Gastrocnemius medialis (tissue), 4 donors: ENCODE results near the gene SCN8A. TPM values are rescaled to one million over a fixed set of nuclear protein-coding genes. Genes with fewer than 3 reads are reported as not detected.

Source experiments
- ATAC-seq, 2 donors: fragments of 150-250 bp; one replicate each; pipeline ENCODE4 v1.9.1; 2016
- DNase-seq, 2 donors: peaks; one replicate each; pipeline ENCODE4 v3.0.0-alpha.2; 2019
- H3K27ac ChIP-seq, 4 donors: fragments of 200-600 bp; sonication (generic); 1 replicate in 1 of 4; 2 replicates in 3 of 4; pipeline ENCODE4 v1.5.1; 2016 to 2018; ENCODE audit warnings: mild to moderate bottlenecking in 2 of 4, moderate library complexity in 1 of 4
- H3K27me3 ChIP-seq, 3 donors: fragments of 200-600 bp; sonication (generic) in 2 of 3; 1 replicate in 1 of 3; 2 replicates in 2 of 3; pipeline versions ENCODE4 v1.5.1 to v1.6.0; 2016 to 2019; ENCODE audit warnings: mild to moderate bottlenecking in 1 of 3, moderate library complexity in 1 of 3
- H3K36me3 ChIP-seq, 2 donors: fragments of 200-600 bp; sonication (generic) in 1 of 2; one replicate each; pipeline ENCODE4 v1.5.1; 2017 to 2018
- H3K4me1 ChIP-seq, 2 donors: fragments of 200-600 bp; sonication (generic) in 1 of 2; one replicate each; pipeline ENCODE4 v1.5.1; 2016 to 2017; ENCODE audit warnings: mild to moderate bottlenecking in 2 of 2
- H3K4me3 ChIP-seq, 4 donors: fragments of 200-600 bp; sonication (generic) in 3 of 4; 1 replicate in 1 of 4; 2 replicates in 3 of 4; pipeline ENCODE4 v1.5.1; 2016 to 2019; ENCODE audit warnings: mild to moderate bottlenecking in 2 of 4
- H3K9me3 ChIP-seq, 3 donors: fragments of 200-600 bp; sonication (generic) in 2 of 3; 1 replicate in 1 of 3; 2 replicates in 2 of 3; pipeline ENCODE4 v1.5.1; 2016 to 2019
- POLR2A ChIP-seq, 2 donors: fragments of 450-650 bp; IDR thresholded peaks; one replicate each; pipeline ENCODE4 v1.6.1; 2017; ENCODE audit warnings: antibody characterized with exemption in 2 of 2, mild to moderate bottlenecking in 2 of 2, moderate library complexity in 2 of 2
- in situ Hi-C, 4 donors: fragments of 200-750 bp; cut with MboI; loops; one replicate each; pipeline versions ENCODE4 v1.15.0 to v1.8.0; 2017; ENCODE audit warnings: low sequenced_read_pairs in 4 of 4
- intact Hi-C: fragments of 100-400 bp; cut with DNase I; formaldehyde crosslinking; loops from one replicate; pipeline ENCODE4 v1.15.1; 2023; ENCODE audit warnings: low total_unique reads
- total RNA-seq, 4 donors: library from RNA; depleted of rRNA; stranded (reverse); fragments of >200 nt; gene quantifications; one replicate each; pipeline versions ENCODE4 v1.1.0 to v1.2.3, GENCODE V29; 2016
- TF ChIP-seq, protein P1 (sequence below), 5 experiments: fragments of 450-650 bp in 3 of 5; fragments of 200-600 bp in 2 of 5; sonication (generic) in 2 of 5; IDR thresholded peaks in 4 of 5; conservative IDR thresholded peaks in 1 of 5; 1 replicate in 4 of 5; 2 replicates in 1 of 5; pipeline ENCODE4 v1.5.1; 2016 to 2019; ENCODE audit warnings: antibody characterized with exemption in 5 of 5, mild to moderate bottlenecking in 3 of 5, moderate library complexity in 3 of 5

The SCN8A gene
- total RNA-seq, 4 donors from 2014 or later, result 0.05 to 0.29 TPM; not detected in 2

DNA sequence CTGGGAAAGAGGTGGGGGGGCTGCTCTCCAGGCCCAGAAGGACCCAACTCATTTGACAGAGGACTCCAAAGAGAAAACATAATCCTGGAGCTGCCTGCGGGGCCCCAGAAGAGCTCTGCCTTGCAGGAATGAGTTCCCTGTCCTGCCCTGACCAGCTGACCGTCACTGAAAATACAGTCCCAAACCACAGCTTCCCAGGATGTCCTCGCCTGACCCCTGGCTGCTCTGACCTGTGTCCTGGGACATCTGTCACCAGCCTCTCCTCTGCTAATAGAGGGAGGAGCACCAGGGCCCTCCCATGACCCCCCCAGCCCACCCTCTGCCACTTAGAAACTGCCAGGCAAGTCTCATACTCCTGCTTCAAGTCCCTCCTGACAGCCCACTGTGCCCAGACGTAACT is 247.7 kb downstream of the SCN8A start:
- intact Hi-C loops (no loop called here), in situ Hi-C loops (no loop called here)
- ATAC-seq, result peak in 1 of 2 donors; percentile 46
- no peaks in the 10 kb centered on the region for H3K36me3 ChIP-seq
- TF ChIP-seq, protein P1, sequence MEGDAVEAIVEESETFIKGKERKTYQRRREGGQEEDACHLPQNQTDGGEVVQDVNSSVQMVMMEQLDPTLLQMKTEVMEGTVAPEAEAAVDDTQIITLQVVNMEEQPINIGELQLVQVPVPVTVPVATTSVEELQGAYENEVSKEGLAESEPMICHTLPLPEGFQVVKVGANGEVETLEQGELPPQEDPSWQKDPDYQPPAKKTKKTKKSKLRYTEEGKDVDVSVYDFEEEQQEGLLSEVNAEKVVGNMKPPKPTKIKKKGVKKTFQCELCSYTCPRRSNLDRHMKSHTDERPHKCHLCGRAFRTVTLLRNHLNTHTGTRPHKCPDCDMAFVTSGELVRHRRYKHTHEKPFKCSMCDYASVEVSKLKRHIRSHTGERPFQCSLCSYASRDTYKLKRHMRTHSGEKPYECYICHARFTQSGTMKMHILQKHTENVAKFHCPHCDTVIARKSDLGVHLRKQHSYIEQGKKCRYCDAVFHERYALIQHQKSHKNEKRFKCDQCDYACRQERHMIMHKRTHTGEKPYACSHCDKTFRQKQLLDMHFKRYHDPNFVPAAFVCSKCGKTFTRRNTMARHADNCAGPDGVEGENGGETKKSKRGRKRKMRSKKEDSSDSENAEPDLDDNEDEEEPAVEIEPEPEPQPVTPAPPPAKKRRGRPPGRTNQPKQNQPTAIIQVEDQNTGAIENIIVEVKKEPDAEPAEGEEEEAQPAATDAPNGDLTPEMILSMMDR (IDR thresholded peaks at IDR 0.05 in 4 of 5, conservative IDR thresholded peaks at IDR 0.05 in 1 of 5), result no peak
- no peak for TF ChIP-seq POLR2A (IDR thresholded peaks at IDR 0.05)
- no peaks in the 10 kb centered on the region for H3K4me1 ChIP-seq
- no peak for DNase-seq
- no peak overlapping the region for H3K4me3 ChIP-seq
- H3K27ac ChIP-seq, result no peak overlapping the region
- peaks cover 0 to 6% (median 3%) of the 10 kb centered on the region in 3 donors for H3K27me3 ChIP-seq
- no peaks in the 10 kb centered on the region for H3K9me3 ChIP-seq

DNA sequence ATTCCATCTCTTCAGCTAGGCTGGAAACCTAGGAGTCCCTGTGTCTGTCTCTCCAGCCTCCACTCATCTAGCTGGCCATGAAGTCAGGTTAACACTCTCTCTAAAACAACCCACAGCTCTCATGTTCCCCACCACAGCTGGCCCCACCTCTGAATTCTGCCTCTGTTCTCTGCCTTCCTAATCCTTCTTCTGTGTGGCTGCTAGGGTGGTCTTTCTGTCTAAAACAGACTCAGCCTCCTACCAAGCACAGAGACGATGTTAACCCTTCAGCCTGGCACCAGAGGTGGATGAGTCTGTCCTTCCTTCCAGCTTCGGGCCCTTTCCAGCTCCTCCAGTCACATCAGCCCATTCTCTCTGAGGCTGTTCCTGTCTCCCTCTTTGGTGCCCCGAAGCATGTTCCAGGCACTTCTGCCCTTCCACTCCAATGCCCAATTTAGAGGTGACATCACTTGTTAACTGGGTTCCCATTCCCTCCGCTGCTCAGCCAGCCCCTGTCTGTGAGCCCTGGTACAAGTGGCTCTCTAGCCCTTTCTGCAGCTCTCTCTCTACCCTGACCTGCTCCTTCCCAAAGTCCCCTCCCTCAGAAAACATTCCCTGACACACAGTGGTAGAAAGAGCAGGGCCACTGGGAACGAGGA is 248.4 kb downstream of the SCN8A start:
- Histone ChIP-seq H3K4me3 (no peak overlapping the region), H3K9me3 (no peaks in the 10 kb centered on the region), H3K4me1 (no peaks in the 10 kb centered on the region), H3K27ac (no peak overlapping the region), H3K36me3 (no peaks in the 10 kb centered on the region), H3K27me3 (peaks cover 0 to 9% (median 6%) of the 10 kb centered on the region in 3 donors)
- in situ Hi-C loops, result no loop called here
- DNase-seq (no peak), ATAC-seq (no peak)
- intact Hi-C loops, result no loop called here
- no peak for TF ChIP-seq POLR2A (IDR thresholded peaks at IDR 0.05)
- TF ChIP-seq, protein P1 (IDR thresholded peaks at IDR 0.05 in 4 of 5, conservative IDR thresholded peaks at IDR 0.05 in 1 of 5), result no peak

DNA sequence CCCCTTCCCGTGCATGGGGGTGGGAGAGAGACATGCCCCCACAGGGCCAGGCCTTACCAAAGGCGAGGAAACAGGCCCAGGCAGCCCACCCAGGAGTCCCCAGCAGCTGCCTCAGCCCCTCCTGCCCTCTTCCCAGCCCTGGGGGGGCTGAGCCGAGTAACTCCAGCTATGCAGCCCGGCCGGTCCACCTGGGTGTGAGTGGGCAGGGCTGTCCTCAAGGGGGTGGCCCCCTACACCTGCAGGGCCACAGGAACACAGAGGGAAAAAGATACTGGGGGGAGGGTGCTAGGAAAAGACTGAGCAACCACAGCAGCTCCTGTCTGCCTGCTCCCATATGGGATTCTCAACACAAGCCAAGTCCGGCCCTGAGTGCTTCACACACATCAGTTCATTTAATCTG is 249.9 kb downstream of the SCN8A start:
- in situ Hi-C loops, result no loop called here
- intact Hi-C loops, result no loop called here
- no peaks in the 10 kb centered on the region for H3K4me1 ChIP-seq
- DNase-seq, result no peak
- no peaks in the 10 kb centered on the region for H3K36me3 ChIP-seq
- H3K9me3 ChIP-seq, result no peaks in the 10 kb centered on the region
- H3K27me3 ChIP-seq, result peaks cover 11 to 19% (median 16%) of the 10 kb centered on the region in 3 donors
- TF ChIP-seq, protein P1 (IDR thresholded peaks at IDR 0.05 in 4 of 5, conservative IDR thresholded peaks at IDR 0.05 in 1 of 5), result no peak
- TF ChIP-seq POLR2A (IDR thresholded peaks at IDR 0.05), result no peak
- H3K4me3 ChIP-seq, result no peak overlapping the region
- H3K27ac ChIP-seq, result no peak overlapping the region
- ATAC-seq, result no peak

DNA sequence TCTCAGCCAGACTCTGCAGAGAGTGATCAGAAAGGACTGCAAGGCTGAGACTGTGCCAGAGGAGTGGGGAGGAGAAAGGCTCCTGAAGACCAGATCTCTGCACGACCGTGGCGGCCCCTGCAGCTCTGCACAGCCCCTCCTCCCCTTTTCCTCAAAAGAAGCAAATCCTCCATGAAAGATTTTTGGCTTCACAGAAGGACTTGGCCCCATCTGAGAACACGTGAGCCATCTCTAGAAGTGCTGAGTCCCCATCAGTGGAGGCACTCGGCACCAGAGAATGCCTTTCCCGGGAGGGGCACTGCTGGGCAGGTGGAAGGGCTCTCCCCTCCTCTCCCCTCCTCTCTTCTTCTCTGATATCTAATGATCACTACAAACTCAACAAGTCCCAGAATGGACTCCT is 250.7 kb downstream of the SCN8A start:
- ATAC-seq (no peak), DNase-seq (no peak)
- TF ChIP-seq POLR2A (IDR thresholded peaks at IDR 0.05), result no peak
- TF ChIP-seq, protein P1 (IDR thresholded peaks at IDR 0.05 in 4 of 5, conservative IDR thresholded peaks at IDR 0.05 in 1 of 5), result no peak
- Histone ChIP-seq H3K27ac (no peak overlapping the region), H3K4me3 (no peak overlapping the region), H3K9me3 (no peaks in the 10 kb centered on the region), H3K27me3 (peaks cover 19 to 27% (median 19%) of the 10 kb centered on the region in 3 donors), H3K4me1 (peaks cover 0 to 4% of the 10 kb centered on the region in 2 donors), H3K36me3 (no peaks in the 10 kb centered on the region)
- intact Hi-C loops (no loop called here), in situ Hi-C loops (no loop called here)

DNA sequence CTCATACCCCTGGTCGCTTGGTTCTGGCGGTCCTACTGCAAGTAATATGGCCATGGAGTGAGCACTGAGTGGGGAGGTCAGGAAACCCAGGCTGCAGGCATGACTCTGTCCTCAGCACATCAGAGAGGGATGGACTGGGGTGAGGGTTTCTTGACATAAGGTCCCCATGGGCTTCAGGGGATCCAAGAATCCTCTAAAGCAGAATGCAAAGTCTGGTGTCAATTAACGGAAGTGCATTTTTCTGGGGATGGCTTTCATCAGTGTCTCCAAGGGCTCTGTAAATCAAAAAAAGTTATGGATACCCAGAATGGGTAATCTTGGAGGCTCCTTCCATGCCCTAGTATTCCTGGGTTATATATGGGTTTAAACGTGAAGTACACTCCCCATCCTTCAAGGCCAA is 253.8 kb downstream of the SCN8A start:
- in situ Hi-C loops, result no loop called here
- TF ChIP-seq, protein P1 (IDR thresholded peaks at IDR 0.05 in 4 of 5, conservative IDR thresholded peaks at IDR 0.05 in 1 of 5), result no peak
- TF ChIP-seq POLR2A (IDR thresholded peaks at IDR 0.05), result no peak
- DNase-seq (no peak), ATAC-seq (no peak)
- Histone ChIP-seq H3K9me3 (no peaks in the 10 kb centered on the region), H3K4me1 (peaks cover 0 to 19% of the 10 kb centered on the region in 2 donors), H3K36me3 (no peaks in the 10 kb centered on the region), H3K4me3 (no peak overlapping the region), H3K27me3 (peaks cover 32 to 47% (median 34%) of the 10 kb centered on the region in 3 donors), H3K27ac (no peak overlapping the region)
- intact Hi-C loops, result no loop called here
